Right renal cortex interstitium (tissue), 3 donors: Measurements from ENCODE around the gene NOVA1. TPM values are rescaled to one million over a fixed set of nuclear protein-coding genes. Genes with fewer than 3 reads are reported as not detected.
A peak's percentile ranks its signal among the peaks of the same experiment; 100 is the strongest.
"Not testable (repeated sequence)": the region's sequence is repeated elsewhere in the genome, so short reads cannot be mapped to it uniquely, and the experiment has no call there.

ENCODE experiments used
- DNase-seq, 3 donors: peaks; one replicate each; pipeline ENCODE4 v3.0.0-alpha.2; 2013; ENCODE audit warnings: low read depth in 3 of 3, low spot score in 2 of 3
- polyA plus RNA-seq, 3 donors: library from polyadenylated mRNA; unstranded; fragments of 120-200 nt; gene quantifications; one replicate each; pipeline ENCODE4 v1.2.1, GENCODE V29; 2013; ENCODE audit not compliant: insufficient read length in 3 of 3

Gene NOVA1, protein sequence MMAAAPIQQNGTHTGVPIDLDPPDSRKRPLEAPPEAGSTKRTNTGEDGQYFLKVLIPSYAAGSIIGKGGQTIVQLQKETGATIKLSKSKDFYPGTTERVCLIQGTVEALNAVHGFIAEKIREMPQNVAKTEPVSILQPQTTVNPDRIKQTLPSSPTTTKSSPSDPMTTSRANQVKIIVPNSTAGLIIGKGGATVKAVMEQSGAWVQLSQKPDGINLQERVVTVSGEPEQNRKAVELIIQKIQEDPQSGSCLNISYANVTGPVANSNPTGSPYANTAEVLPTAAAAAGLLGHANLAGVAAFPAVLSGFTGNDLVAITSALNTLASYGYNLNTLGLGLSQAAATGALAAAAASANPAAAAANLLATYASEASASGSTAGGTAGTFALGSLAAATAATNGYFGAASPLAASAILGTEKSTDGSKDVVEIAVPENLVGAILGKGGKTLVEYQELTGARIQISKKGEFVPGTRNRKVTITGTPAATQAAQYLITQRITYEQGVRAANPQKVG
- polyA plus RNA-seq, result 10 to 100 TPM; 23.1 to 28.1 (median 25.6) TPM

DNA sequence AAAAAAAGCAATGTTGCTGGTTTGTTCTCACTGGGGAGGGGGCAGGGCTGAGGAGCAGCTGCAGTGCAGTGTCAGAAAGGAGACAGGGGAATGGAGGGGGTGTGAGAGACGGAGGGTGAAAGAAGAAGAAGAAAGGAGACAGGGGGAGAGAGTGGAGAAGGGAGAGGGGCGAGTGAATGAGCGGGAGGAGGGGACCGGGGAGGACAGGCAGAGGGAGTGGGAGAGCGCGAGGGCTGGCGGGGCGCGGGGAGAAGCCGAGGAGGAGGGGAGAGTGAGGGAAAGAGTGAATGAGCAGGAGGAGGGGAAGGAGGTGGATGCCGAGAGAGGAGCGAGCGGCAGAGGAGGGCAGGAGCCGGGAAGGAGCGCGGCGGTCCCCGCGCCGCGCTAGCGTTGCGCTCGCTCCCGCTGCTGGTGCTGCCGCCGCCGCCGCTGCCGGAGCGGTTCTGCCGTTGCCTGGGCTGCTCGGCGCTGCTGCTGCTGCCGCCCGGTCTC is at the start of gene NOVA1:
NOVA1 (minus strand) TSS at position 445 of the 492 bp plus-strand sequence. CDS start 597 bp downstream, outside the sequence.
- DNase-seq, result peak in 2 of 3 donors; percentile 36

DNA sequence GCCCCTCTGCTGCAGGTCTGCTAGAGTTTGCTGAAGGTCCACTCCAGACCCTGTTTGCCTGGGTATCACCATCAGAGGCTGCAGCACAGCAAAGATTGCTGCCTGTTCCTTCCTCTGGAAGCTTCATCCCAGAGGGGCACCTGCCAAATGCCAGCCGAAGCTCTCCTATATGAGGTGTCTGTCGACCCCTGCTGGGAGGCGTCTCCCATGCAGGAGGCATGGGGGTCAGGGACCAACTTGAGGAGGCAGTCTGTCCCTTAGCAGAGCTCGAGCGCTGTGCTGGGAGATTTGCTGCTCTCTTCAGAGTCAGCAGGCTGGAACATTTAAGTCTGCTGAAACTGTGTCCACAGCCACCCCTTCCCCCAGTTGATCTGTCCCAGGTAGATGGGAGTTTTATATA is 47.2 kb upstream of the NOVA1 start:
- not testable (repeated sequence) for DNase-seq

DNA sequence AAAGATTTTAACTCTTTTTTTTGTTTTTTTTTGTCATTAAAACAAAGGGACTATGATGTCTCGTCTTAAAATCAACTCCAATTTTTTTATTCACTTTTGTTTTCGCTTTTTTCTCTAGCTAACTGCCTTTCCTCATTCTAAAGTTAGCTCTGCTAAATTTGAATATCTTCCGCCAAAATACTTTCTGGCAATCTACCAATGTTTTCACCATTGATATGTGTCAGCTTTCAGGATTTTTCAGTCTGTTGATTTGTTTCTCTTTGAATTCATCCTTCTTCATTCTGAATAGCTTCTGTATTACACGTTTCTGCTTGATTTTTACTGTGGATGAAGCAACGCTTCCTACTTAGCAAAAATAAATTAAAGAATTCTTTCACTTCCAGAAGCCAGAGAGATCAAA is 38.7 kb upstream of the NOVA1 start:
- no peak for DNase-seq

DNA sequence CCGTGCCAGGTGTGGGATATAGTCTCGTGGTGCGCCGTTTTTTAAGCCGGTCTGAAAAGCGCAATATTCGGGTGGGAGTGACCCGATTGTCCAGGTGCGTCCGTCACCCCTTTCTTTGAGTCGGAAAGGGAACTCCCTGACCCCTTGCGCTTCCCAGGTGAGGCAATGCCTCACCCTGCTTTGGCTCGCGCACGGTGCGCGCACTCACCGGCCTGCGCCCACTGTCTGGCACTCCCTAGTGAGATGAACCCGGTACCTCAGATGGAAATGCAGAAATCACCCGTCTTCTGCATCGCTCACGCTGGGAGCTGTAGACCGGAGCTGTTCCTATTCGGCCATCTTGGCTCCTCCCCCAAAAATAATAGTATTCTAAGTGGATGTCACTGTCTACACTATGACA is 37.1 kb upstream of the NOVA1 start:
- not testable (repeated sequence) for DNase-seq

DNA sequence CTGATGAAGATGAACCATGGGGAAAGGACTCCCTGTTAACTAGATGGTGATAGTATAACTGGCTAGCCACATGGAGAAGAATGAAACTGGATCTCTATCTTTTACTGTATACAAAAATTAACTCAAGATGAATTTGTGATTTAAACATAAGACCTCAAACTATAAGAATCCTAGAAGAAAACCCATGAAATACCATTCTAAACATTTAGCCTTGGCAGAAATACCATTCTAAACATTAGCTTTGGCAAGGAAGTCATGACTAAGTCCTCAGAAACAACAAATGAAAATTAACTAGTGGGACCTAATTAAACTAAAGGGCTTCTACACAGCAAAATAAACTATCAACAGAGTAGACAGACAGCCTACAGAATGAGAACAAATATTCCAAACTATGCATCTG is 28.4 kb upstream of the NOVA1 start:
- DNase-seq, result no peak

DNA sequence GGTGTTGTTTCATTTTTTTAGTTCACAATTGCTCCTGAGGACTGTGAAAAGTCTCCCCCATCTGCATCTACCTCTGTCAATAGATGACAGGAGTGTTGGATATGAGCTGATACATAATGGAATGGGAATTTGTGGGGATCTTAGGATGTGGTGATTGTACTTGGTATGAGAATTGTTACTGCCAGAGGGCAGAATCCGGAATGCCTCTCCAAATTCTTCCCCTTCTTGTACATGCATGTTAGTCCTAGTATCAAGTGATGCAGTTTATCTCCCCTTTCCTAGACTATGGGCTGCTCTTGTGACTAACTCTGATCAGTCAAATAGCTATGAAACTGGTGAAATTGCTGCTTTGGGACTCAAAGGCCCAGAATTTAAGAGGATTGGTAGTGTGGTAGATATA is 24.8 kb upstream of the NOVA1 start:
- DNase-seq, result no peak

DNA sequence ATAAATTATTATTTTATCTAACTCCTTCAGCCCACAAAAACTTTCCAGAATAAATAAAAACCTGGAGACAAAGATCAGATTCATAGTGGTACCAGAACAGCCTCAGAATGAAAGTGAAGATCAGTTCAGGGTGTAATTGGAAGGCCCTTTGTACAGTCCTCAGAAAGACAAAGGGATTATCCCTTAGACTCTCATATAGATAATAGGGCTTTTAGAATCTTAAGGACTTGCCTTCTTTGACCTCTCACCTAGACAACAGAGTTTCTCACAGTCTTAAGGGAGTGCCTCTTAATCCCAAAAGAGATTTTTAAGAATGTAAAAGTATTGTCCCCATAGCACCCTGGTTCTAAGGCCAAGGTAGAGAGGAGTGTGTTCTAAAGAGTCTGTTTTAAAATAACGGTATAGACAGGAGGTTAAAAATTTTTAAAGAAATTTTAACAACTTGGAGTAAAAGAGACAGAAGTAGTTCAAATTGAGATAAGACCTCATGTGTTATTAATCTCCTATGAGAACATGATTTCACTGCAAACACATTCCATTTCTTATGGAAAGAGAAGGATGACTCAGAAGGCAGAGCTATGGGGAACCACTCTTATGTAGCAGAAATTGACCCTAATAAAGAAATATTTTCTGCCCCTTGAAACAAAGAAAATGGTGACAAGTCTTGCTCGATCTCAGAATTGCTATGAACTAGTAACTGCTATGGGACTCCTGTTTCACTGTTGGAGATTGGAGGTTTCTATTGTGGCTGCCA is 24.2 kb upstream of the NOVA1 start:
- DNase-seq, result no peak

DNA sequence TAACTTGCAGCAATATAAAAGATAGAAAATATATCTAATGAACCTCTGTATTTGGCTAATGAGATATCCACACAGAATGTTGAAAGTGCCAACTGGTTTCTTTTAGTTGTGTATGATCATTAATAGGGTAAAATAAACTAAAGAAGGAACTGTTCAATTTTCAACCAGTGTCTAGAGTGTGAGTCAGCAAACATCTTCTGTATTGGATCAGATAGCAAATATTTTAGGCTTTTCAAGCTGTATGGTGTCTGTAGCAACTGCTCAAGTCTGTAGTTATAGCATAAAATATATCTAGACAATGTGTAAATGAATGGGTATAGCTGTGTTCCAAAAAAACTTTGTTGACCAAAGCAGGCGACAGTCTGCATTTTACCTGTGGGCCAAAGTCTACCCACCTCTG is 23.5 kb upstream of the NOVA1 start:
- no peak for DNase-seq

DNA sequence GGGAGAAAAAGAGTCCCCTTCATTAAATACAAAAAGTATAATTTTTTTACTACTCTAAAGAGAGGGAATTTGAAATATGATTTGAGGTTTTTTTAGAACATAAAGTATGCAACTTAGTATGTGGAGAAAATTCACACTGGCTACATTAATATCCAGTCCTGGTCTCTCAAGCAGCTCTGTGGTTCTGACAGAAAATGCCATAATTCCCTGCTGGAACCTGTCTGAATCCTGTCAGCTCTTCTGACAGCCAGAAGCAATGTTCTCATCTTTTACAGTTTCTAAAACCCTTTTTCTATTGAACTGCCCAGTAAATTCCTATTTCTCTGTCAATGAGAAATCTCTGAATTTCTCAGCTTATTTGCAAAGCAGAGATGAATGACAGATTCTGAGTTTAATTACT is 13.4 kb upstream of the NOVA1 start:
- no peak for DNase-seq

DNA sequence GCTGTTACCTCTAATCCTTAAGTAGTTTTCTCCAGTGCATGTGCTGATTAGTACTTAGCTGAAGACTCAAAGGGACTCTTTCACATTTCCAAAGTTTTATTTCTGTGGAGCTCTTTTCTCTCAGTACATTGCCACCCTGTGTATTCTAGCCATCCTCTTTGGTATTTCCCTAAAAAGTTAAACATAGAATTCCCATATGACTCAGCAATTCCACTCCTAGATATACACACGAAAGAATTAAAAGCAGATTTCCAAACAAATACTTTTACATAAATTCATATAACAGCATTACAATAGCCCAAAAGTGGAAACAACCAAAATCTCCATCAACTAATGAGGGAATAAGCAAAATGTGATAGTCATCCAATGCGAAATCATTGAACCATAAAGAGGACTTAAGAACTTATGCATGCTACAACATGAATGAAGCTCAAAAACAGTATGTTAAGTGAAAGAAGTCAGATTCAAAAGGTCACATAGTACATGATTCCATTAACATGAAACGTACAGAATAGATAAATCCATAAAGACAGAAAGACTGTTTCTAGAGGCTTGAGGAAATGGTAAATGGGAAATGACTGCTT is 9.0 kb upstream of the NOVA1 start:
- no peak for DNase-seq

DNA sequence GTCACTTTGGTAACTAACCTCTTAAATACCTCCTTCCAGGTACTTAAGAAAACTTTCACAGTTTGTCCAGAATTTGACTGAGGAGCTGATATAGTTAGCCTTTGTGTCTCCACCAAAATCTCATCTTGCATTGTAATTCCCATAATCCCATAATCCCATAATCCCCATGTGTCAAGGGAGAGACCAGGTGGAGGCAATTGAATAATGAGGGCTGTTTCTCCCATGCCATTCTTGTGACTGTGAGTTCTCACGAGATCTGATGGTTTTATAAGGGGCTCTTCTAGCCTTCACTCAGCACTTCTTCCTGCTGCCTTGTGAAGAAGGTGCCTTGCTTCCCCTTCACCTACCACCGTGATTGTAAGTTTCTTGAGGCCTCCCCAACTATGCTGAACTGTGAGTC is 7.8 kb upstream of the NOVA1 start:
- DNase-seq, result no peak

DNA sequence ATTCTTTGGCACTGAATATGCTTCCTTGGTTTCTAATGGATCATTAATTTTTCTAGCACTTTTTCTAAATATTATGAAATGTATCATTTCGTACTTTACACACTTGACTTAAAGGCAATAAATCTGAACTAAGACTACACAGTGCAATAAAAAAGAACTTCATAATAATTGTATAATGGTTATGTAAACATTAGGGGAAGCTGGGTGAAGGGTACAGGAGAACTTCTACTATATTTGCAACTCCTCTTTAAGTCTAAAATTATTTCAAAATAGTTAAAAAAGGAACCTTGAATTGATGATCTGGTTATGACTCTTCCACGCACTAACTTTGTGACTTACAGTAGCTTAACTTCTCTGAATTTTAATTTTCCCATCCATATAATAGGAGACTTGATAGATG is 5.1 kb upstream of the NOVA1 start:
- no peak for DNase-seq

DNA sequence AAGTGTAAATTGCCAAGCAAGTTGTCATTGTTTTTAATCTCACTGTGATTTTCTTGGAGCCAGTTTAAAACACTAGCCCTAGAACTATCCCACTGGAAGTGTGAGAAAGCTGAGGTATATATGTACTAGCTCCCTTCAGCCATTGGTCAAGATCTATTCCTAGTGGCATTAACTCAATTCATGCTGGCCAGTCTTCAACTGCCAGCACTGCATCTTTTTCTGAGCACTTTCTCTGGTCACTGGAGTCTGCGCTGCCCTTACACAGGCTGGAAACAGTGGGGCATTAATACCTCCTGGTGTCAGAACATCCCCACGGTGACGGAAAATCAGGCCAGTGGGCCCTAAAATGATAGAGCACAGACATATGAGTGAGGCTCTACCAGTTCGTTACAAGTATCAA is 4.0 kb upstream of the NOVA1 start:
- DNase-seq, result no peak

DNA sequence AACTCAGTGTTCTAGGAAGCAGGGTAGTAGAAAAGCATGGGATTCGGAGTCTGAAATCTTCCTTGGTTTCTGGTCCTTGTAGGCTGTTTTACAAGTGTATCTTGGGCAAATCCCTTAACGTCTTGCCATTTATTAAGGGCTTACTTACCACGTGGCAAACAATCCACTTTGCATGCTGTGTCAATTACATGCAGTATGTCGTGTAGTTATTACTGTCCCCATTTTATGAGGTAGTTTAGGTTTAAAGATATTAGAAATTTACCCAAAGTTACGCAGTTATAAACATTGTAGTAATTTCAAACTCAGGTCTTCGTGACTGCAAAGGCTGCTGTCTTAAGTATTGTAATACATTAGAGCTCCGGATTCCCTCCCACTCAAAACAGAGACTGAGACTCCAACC is 1.5 kb upstream of the NOVA1 start:
- DNase-seq, result no peak

DNA sequence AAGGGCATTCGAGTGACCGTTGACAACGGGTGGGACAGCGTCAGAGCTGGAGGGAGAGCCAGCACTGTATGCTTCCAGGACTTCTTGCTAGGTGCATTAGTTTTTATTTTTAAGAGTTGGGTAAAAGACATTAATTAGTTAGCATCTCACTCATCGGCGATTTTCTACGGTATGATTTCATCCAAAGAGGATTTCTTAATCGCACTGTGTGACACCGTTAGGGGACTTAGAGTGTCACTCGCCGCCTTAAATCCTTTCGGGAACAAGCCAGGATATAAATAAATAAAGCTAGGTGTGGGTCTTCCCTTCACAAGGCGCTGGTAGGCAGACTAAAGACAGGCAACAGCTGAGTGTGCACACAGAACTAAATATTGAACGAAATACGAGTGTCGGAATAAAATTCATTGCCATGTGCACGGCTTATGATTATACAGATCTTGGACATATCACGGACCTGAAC is 869 bp upstream of the NOVA1 start:
- DNase-seq, result peak in 1 of 3 donors; percentile 18

DNA sequence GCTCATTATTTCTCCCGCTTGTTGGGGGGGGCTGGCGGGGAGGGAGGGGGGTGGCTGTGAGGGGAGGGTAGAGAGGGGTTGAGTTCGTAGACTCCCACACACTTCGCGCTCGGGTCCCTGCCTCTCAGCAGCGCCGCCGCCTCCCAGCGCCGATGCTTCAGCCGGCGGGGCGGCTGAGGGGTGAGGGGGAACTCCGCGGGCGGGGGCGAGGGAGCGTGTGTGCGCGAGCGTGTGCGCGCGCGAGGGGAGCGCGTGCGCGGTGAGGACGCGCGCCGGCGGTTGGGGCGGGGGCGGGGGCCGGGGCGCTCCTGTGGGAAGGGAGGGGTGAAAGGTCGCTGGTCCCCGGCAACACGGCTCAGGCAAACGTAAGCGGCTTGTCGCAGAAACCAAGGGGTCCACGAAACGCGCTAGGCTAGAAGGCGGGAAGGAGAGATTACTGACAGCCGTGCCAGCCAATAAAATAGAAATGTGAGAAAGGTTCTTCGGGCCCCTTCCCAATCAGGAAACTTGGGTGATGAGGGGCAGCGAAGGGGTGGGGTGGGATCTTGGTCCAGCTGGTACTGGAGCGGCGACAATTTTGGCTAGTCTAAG is 343 bp upstream of the NOVA1 start:
- peak; percentile 86 to 92 (median 90) for DNase-seq

DNA sequence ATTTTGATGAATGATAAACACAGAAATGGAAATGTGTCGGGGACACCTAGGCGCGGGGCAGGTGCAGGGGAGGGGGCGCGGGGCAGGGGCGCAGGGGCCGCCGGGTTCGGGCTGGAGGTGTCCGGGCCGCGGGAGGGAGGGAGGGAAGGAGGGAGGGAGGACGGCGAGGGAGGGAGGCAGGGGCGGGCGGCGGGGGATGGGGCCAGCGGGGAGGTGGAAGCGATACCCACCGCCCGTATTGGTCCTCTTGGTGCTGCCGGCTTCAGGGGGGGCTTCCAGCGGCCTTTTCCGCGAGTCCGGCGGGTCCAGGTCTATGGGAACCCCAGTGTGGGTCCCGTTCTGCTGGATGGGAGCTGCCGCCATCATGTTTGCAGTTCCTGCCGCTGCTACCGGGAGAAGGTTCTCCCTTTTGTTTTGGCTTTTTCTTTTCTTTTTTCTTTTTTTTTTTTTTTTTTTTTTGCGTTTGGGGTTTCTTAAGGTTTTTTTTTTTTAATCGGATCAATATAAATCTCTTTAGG is 703 bp downstream of the NOVA1 start:
- no peak for DNase-seq

DNA sequence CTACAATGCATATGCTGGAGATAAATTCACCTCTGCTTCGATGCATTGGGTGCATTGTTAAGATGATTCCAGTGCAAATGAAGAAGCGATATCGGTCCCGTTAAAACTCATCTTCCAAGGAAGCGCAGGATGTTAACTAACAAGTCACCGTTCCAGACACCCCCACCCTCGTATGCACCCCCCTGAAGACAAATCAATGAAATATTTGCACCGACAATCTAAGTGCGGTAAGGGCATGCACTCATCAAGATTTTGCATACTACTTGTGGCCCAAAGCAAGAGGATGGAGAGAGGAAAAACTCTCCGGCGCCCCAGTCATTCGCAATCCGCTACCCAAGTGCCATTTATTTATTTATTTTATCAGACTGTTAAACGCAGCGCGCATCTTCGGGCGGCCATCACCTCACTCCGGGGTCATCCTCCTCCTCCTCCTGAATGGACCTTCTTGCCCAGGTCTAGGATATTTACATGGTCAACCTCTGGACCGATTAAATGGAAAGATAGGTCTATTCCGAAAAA is 1.2 kb downstream of the NOVA1 start:
- peak in 2 of 3 donors; percentile 31 to 36 for DNase-seq

DNA sequence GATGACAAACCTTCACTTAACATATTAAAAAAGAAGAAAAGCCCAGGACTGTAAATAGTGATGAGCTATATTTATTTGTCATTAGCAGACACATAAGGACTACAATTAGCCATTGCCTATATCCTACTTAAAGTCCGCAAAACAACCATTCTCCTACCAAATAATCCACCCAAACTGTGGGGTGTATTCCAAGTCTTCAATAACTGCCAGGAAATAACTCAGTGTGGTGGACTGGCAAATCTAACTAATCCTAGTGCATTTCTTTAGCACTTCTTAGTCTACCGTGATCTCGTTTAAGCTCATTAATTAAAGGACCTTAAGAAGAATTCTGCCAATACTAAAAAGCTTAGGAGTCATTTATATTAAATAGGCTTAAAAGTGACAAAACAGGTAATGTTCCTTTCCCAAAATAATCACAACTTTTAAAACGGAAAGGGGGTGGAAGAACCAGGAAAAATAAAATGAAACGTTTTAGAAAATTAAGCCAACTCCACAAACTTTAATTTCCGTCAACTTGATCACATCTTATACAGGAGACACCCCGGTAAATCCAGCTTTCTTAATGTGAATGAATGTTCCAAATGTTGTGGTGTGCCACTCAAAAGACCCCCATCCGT is 1.8 kb downstream of the NOVA1 start:
- no peak for DNase-seq
